ENCODE results near the gene PKP3.
A peak's percentile ranks its signal among the peaks of the same experiment; 100 is the strongest.
"Not testable (repeated sequence)": the region's sequence is repeated elsewhere in the genome, so short reads cannot be mapped to it uniquely, and the experiment has no call there.

The PKP3 gene, protein sequence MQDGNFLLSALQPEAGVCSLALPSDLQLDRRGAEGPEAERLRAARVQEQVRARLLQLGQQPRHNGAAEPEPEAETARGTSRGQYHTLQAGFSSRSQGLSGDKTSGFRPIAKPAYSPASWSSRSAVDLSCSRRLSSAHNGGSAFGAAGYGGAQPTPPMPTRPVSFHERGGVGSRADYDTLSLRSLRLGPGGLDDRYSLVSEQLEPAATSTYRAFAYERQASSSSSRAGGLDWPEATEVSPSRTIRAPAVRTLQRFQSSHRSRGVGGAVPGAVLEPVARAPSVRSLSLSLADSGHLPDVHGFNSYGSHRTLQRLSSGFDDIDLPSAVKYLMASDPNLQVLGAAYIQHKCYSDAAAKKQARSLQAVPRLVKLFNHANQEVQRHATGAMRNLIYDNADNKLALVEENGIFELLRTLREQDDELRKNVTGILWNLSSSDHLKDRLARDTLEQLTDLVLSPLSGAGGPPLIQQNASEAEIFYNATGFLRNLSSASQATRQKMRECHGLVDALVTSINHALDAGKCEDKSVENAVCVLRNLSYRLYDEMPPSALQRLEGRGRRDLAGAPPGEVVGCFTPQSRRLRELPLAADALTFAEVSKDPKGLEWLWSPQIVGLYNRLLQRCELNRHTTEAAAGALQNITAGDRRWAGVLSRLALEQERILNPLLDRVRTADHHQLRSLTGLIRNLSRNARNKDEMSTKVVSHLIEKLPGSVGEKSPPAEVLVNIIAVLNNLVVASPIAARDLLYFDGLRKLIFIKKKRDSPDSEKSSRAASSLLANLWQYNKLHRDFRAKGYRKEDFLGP

DNA sequence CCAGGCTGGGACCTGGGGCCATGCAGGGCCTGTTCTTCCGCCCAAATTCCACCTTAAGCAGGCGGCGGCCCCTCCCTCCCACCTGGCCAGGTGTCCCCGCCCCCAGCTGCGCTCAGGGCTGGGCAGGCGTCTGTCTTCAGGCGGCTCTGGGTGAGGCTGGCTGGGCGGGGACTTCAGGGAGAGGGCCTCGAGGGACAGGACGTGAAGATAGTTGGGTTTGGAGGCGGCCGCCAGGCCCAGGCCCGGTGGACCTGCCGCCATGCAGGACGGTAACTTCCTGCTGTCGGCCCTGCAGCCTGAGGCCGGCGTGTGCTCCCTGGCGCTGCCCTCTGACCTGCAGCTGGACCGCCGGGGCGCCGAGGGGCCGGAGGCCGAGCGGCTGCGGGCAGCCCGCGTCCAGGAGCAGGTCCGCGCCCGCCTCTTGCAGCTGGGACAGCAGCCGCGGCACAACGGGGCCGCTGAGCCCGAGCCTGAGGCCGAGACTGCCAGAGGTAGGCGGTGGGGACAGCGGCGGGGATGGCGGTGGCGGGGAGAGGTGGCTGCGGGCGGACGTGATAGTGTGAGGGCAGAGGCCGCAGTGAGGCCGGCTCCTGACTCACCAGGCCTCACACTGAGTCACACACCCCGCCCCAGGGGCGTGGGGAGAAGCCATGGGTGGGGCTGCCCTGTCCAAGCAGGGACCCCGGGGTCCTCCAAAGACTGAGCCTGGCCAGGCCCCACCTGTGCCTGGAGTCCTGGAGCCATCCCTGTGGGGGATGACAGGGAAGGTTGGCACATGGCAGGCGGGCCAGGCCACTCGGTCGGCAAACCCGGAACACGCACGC, at the start of gene PKP3:
TSS of gene PKP3 (plus strand) at position 176 of the 824 bp plus-strand sequence. CDS start at position 260, 84 bp downstream.
- no peak for DNase-seq (ENCODE audit: low spot score)

GRCh38 chr11:344836-345578, 49.0 kb upstream of the PKP3 start:
- no peak for DNase-seq (ENCODE audit: low spot score)

- DNase-seq (ENCODE audit: low spot score), result no peak
These were observed 47.5 kb upstream of the PKP3 start for GRCh38 chr11:346529-346928.

- DNase-seq (ENCODE audit: low spot score), result not testable (repeated sequence)
These were observed 44.6 kb upstream of the PKP3 start for GRCh38 chr11:349270-349954.

- DNase-seq (ENCODE audit: low spot score), result not testable (repeated sequence)
These were observed 43.8 kb upstream of the PKP3 start for GRCh38 chr11:350033-350722.

DNA sequence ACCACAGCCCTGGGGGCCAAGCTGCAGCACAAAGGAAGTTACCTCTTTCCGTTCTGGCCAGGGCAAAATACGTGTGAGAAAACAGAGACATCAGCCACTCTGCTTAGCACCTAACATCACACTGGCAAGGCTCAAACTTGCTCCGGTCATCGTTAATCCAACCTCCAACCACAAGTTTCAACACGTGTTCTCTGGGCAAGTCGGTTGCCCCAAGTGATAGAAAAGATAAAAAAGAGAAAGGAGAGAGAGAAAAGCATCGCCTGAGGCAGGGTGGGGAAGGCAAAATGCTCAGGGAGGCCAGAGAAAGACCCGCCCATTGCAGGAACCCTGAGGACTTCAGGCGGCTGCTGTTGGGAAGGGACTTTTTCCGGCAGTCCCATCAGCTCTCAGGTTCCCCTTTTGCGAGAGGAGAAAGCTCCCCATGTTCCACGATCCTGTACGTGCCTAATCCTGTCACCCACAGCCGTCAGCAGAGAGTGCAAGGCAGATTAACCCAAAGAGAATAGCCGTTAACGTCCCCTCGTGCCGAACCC, 43.2 kb upstream of the PKP3 start:
- no peak for DNase-seq (ENCODE audit: low spot score)

- DNase-seq (ENCODE audit: low spot score), result no peak
These were observed 42.6 kb upstream of the PKP3 start for GRCh38 chr11:351411-351810.

GRCh38 chr11:352456-353031, 41.5 kb upstream of the PKP3 start:
- no peak for DNase-seq (ENCODE audit: low spot score)

DNA sequence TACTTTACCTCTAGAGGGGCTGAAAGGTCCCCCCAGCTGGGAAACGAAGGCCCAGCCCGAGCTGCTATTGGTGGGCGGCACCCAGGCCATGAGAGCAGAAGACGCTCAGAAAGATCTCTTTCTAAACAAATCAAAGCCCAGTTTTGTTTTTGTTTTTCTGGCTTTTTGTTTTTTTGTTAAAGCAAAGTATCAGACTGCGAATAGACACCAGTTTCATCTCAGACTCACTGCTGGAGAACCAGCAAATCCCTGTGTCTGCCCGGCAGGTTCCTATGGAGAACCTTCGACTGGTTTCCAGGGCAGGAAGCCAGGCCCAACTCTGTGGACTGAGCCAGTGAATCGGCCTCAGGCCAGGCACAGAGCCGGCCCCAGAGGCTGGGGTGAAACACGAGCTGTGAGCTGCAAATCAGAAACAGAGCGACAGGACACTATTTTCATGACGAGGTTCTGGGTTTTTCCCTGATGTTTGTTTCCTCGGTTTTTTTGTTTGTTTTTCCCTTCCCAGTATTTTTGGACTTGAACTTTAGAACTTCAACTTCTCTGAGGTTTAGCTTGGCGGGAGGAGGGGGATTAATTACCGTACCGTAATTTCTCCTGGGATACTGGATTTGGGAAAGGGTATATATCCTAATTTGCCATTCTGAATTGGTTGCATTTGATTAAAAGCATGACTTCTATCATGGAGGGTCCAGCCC, 40.7 kb upstream of the PKP3 start:
- no peak for DNase-seq (ENCODE audit: low spot score)

- peak; percentile 70 for DNase-seq (ENCODE audit: low spot score)
These were observed 38.2 kb upstream of the PKP3 start for GRCh38 chr11:355581-356458.

DNA sequence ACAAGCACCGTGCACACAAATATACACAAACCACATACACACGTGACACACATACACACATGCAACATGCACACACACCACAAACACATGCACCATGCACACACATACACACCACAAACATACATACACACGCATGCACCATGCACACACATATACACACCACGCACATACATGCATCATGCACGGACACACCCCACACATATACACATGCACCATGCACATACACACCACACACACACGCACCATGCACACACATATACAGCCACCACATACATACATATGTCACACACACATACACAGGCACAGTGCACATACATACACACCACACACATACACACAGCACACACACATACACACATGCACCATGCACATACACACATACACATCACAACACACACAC, 37.4 kb upstream of the PKP3 start:
- no peak for DNase-seq (ENCODE audit: low spot score)

DNA sequence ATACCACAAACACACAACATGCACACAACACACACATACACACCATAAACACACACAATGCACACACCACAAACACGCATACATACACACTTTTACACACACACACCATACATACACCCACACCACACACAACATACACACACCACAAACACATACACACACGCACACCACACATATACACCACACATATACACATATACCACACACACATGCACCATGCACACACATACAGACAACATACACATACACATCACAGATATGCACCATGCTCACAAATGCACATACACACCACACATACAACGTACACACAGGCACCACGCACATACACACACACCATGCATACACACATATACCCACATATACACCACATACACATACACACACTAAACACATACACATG, 36.4 kb upstream of the PKP3 start:
- no peak for DNase-seq (ENCODE audit: low spot score)

DNA sequence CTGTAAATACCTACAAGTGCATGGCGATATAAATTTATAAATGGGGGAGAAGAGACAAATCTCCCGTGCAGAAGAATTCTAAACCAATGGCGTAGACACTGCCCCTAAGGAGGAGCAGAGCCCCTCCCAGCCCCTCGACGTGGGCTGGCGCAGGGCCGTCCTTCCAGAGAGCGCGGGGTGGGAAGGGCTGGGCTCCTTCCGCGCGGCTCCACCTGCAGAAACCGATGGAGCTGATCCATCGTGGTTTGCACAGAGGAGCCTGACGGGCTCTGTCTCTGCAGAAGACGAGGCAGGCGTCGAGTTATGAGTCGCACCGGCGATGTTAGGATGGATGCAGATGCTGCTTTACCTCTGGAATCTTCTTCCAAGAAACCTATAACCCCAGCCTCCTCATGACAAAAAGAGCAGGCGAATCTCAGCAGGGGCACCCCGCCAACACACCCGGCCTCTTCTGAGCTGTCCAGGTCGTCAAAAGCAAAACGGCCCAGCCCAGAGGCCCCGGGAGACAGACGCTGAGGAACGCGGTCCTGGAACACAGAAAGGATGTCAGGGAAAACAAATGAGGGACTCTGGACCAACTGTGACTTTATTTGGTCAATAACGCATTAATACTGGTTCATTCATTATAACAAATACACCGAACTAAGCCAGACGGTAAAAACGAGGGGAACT, 35.7 kb upstream of the PKP3 start:
- no peak for DNase-seq (ENCODE audit: low spot score)

DNA sequence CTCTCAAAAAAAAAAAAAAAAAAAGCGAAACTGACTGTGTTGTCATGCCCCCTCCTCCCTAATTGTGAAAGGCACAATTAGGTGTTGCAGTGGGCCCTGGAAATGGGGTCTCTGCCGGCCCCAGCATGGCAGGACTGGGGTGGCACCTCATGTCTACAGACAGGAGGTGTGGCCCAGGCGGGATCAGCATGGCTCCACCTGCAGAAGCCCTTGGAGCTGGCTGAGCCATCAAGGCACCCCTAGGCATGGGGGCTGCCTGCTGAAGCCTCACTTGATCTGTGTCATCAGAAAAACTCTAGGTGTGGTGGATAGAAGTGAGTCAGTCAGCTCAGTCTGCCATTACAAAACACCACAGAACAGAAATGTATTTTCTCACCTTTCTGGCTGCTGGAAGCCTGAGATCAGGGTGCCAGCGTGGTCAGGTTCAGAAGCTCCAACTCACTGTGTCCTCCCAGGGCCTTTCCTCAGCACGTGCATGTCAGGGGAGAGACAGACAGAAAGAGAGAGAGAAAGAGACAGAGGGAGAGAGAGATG, 34.8 kb upstream of the PKP3 start:
- DNase-seq (ENCODE audit: low spot score), result no peak

DNA sequence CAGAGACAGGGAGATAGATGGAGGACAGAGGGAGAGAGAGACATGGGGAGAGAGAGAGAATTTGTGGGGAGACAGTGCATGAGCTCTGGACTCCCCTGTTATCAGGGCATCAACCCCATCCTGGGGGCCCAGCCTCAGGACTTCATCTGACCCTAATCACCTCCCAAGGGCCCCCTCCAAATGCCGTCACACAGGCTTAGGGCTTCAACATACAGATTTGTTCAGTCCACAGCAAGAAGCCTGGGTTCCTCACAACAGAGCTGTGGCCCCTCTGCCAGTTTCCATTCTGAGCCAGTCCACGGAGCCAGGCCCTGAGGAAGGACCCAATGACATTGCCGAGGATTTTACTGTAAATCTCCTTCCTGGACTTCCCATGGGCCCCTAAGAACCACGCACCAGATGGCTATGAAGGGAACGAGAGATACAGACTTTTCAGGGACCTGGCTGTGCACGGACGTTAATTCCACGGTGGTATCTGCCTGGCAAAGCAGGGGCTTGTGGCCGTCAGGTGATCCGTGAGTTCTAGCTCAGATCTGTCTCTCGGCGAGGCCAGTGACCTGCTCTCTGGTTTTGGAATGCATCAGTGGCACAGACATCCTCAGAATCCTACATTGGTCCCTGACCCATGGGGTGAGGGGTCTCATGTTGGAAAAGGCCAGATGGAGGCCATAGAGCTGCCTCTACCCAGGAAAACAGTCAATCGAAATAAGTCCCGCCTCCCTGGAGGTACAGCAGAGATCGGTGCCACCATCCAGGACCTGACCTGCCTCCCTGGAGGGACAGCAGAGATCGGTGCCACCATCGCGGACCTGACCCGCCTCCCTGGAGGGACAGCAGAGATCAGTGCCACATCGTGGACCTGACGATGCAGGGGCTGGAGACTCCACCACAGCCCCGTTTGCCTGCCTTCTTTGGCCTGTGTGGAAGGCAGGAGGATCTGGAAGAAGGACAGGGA, 33.4 kb upstream of the PKP3 start:
- DNase-seq (ENCODE audit: low spot score), result no peak
